ENCODE results near the gene ANKRD9. TPM values are rescaled to one million over a fixed set of nuclear protein-coding genes. Genes with fewer than 3 reads are reported as not detected.

Gene ANKRD9
- total and polyA plus RNA-seq, 10 of the 15 experiments (the other 5 are each of a cell fraction or from before 2014, with no cell fraction given), result 0.03 to 3.6 (median 0.49) TPM

- TF ChIP-seq, protein P1, sequence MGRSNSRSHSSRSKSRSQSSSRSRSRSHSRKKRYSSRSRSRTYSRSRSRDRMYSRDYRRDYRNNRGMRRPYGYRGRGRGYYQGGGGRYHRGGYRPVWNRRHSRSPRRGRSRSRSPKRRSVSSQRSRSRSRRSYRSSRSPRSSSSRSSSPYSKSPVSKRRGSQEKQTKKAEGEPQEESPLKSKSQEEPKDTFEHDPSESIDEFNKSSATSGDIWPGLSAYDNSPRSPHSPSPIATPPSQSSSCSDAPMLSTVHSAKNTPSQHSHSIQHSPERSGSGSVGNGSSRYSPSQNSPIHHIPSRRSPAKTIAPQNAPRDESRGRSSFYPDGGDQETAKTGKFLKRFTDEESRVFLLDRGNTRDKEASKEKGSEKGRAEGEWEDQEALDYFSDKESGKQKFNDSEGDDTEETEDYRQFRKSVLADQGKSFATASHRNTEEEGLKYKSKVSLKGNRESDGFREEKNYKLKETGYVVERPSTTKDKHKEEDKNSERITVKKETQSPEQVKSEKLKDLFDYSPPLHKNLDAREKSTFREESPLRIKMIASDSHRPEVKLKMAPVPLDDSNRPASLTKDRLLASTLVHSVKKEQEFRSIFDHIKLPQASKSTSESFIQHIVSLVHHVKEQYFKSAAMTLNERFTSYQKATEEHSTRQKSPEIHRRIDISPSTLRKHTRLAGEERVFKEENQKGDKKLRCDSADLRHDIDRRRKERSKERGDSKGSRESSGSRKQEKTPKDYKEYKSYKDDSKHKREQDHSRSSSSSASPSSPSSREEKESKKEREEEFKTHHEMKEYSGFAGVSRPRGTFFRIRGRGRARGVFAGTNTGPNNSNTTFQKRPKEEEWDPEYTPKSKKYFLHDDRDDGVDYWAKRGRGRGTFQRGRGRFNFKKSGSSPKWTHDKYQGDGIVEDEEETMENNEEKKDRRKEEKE (IDR thresholded peaks at IDR 0.05), result no peak
These were observed 4.6 kb upstream of the ANKRD9 start (continued) for GRCh38 chr14:102513899-102514772.

DNA sequence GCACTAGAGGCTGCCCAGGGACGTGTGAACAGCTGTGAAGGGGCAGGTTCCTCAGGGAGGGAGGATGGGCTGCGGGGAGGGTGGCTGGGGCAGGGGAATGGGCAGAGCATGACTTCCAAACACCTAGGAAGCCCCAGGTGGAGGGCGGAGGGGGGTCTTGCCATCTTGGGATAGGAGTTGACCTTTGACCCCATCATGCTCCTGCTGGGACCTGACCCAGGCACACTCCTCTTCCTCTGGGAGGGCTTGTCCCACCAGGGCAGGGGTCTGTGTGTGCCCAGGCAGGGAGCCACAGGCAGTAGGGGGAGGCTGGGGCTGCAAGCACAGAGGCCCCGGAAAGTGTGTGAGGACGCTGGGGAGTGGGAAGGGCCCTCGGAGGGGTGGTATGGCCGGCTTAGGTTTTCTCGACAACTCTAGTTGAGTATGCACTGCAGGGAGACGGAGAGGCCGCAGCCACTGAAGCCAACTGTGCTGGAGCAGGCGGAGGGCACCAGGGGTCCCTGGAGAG lies 3.3 kb upstream of the ANKRD9 start:
- TF ChIP-seq E4F1 (IDR thresholded peaks at IDR 0.05; ENCODE audit: borderline replicate concordance, partially characterized antibody) (no peak), DPF2 (IDR thresholded peaks at IDR 0.05) (no peak), POLR2AphosphoS5 (IDR thresholded peaks at IDR 0.05; ENCODE audit: low read length) (no peak), NR2F1 (conservative IDR thresholded peaks at IDR 0.05) (peak; percentile 50; the same call in 1 of the 2 replicates), MEF2A (IDR thresholded peaks at IDR 0.05; ENCODE audit: insufficient read depth, low read depth, low read length) (no peak), GATAD2B (conservative IDR thresholded peaks at IDR 0.05; ENCODE audit: low read depth) (no peak), BCL3 (IDR thresholded peaks at IDR 0.05; ENCODE audit: borderline replicate concordance, insufficient read depth, low read depth, low read length, poor library complexity, severe bottlenecking) (no peak), ZNF622 (IDR thresholded peaks at IDR 0.05) (no peak)
- peaks cover 9% of the 10 kb centered on the region for H3K4me1 ChIP-seq (ENCODE audit: control insufficient read depth, insufficient read depth, low read length)
- no peaks in the 10 kb centered on the region for H3K79me2 ChIP-seq (ENCODE audit: control insufficient read depth, insufficient read depth, low read length)
- H4K20me1 ChIP-seq (ENCODE audit: control insufficient read depth, insufficient read depth), result no peaks in the 10 kb centered on the region
- 66% methylated on average over 11 of the region's 11 CpGs for WGBS (ENCODE audit: insufficient coverage, insufficient replicate concordance, low lambda C conversion rate, missing lambda C conversion rate)
- no TSS peak for BruUV-seq (replicated peaks)
- intact Hi-C loops (cut with micrococcal nuclease; ENCODE audit: unreplicated experiment), result loop anchor here (10.0 kb wide), 1 partner anchor 548 kb away; the partner anchor contains the start of gene DYNC1H1
- H3K27ac ChIP-seq (ENCODE audit: control insufficient read depth, insufficient read depth), result no peak overlapping the region
- FAIRE-seq (no peak), DNase-seq (ENCODE audit: low read depth, low spot score) (no peak), ATAC-seq (no peak)
- ChIA-PET SMC1A (ENCODE audit: uncharacterized antibody, unreplicated experiment) (no interaction called here), RAD21 (ENCODE audit: unreplicated experiment) (no interaction called here), CTCF (no interaction called here), POLR2A (no interaction called here)
- no peak overlapping the region for H3K4me2 ChIP-seq (ENCODE audit: control insufficient read depth, insufficient read depth)
- no peaks in the 10 kb centered on the region for H3K9me3 ChIP-seq (replicated peaks; ENCODE audit: control insufficient read depth, insufficient read depth, low read length)
- peaks cover 0 to 2% of the 10 kb centered on the region in 2 experiments; a peak in 1 of 4 replicates for H3K27me3 ChIP-seq (replicated peaks in 1 of 2; ENCODE audit: control insufficient read depth in 2 of 2, insufficient read depth in 2 of 2, low read length in 1 of 2)
- H2AFZ ChIP-seq (ENCODE audit: control insufficient read depth, low read depth, low read length), result no peak overlapping the region
- H3K9ac ChIP-seq (ENCODE audit: control insufficient read depth, insufficient read depth, low read length), result no peak overlapping the region
- no peak overlapping the region for H3K4me3 ChIP-seq
- in situ Hi-C loops (cut with MboI), result loop anchor here (10.0 kb wide), 1 partner anchor 548 kb away; the partner anchor contains the start of gene DYNC1H1
- no peaks in the 10 kb centered on the region for H3K36me3 ChIP-seq (ENCODE audit: control insufficient read depth in 2 of 2, insufficient read depth in 2 of 2, low read length in 1 of 2)

Data from GM12878 (cell line).